Kidney epithelial cell (primary cell): ENCODE measurements around the gene CFLAR. TPM values are rescaled to one million over a fixed set of nuclear protein-coding genes. Genes with fewer than 3 reads are reported as not detected.
"Not testable (repeated sequence)": the region's sequence is repeated elsewhere in the genome, so short reads cannot be mapped to it uniquely, and the experiment has no call there.

Experiments used
- DNase-seq: peaks from one replicate; pipeline ENCODE4 v3.0.0-alpha.2; 2010; ENCODE audit warnings: low read depth
- H3K27me3 ChIP-seq: 2 replicates; pipeline ENCODE4 v1.6.0; 2011; ENCODE audit warnings: low read length; ENCODE audit not compliant: control insufficient read depth, insufficient read depth
- H3K36me3 ChIP-seq: 2 replicates; pipeline ENCODE4 v1.5.1; 2011; ENCODE audit warnings: low read length; ENCODE audit not compliant: control insufficient read depth, insufficient read depth
- H3K4me3 ChIP-seq: 2 replicates; pipeline ENCODE4 v1.5.1; 2011; ENCODE audit warnings: low read depth, mild to moderate bottlenecking, control low read depth, low read length
- CTCF ChIP-seq: IDR thresholded peaks from 2 replicates; pipeline ENCODE4 v1.5.1; 2011; ENCODE audit warnings: mild to moderate bottlenecking, moderate library complexity, low read length, control low read depth, inconsistent platforms; ENCODE audit not compliant: insufficient read depth, poor library complexity, severe bottlenecking
- total RNA-seq: library from RNA; depleted of rRNA; stranded (reverse); fragments of >200 nt; gene quantifications from 2 replicates; pipeline ENCODE4 v1.2.3, GENCODE V29; 2015

CFLAR gene
- total RNA-seq, 1 donor from 2014 or later: 99.7 TPM

- DNase-seq: no peak
- Histone ChIP-seq H3K4me3 (no peak overlapping the region), H3K36me3 (no peaks in the 10 kb centered on the region), H3K27me3 (no peaks in the 10 kb centered on the region)
- no peak for TF ChIP-seq CTCF
Observed at GRCh38 chr2:201114846-201115245, 1.1 kb upstream of the CFLAR start.

GRCh38 chr2:201116959-201117734 lies 1.2 kb downstream of the CFLAR start:
- peak; percentile 21 for TF ChIP-seq CTCF
- no peaks in the 10 kb centered on the region for H3K36me3 ChIP-seq
- peak overlapping the region; percentile 69 for H3K4me3 ChIP-seq
- H3K27me3 ChIP-seq: no peaks in the 10 kb centered on the region
- no peak for DNase-seq

- H3K4me3 ChIP-seq: peak overlapping the region; percentile 69
- not testable (repeated sequence) for H3K27me3 ChIP-seq, DNase-seq, H3K36me3 ChIP-seq
Observed at GRCh38 chr2:201117735-201118094, 1.8 kb downstream of the CFLAR start.

GRCh38 chr2:201118121-201118960 lies 2.4 kb downstream of the CFLAR start:
- no peak for DNase-seq

GRCh38 chr2:201118961-201119854 lies 3.2 kb downstream of the CFLAR start:
- TF ChIP-seq CTCF: no peak
- no peak for DNase-seq
- Histone ChIP-seq H3K36me3 (no peaks in the 10 kb centered on the region), H3K27me3 (no peaks in the 10 kb centered on the region), H3K4me3 (peak overlapping the region; percentile 69)

More at GRCh38 chr2:201118121-201118960, 2.4 kb downstream of the CFLAR start:
- peak overlapping the region; percentile 69 for H3K4me3 ChIP-seq
- no peaks in the 10 kb centered on the region for H3K27me3 ChIP-seq
- peak; percentile 46 for TF ChIP-seq CTCF
- no peaks in the 10 kb centered on the region for H3K36me3 ChIP-seq
